K562 (cell line): ENCODE data around the gene CCDC27. TPM values are rescaled to one million over a fixed set of nuclear protein-coding genes. Genes with fewer than 3 reads are reported as not detected.
"Not testable (repeated sequence)": the region's sequence is repeated elsewhere in the genome, so short reads cannot be mapped to it uniquely, and the experiment has no call there.

Experiments
- ATAC-seq: fragments of 200-7000 bp; cut with Tn5 transposase; 3 replicates; pipeline ENCODE4 v1.9.1; 2020; ENCODE audit warnings: moderate library complexity
- BruUV-seq: library from RNA; stranded (reverse); fragments of 400-500 nt; replicated peaks from 2 replicates; lab custom pipeline; 2021; lab: Mats Ljungman, UMichigan
- CTCF ChIA-PET: fragments of 300-600 bp; formaldehyde crosslinking; extraction: SDS; loops from one replicate; lab custom pipeline; 2021; ENCODE audit warnings: low intra/inter-chr PET ratio; lab: Yijun Ruan, JAX
- POLR2A ChIA-PET: fragments of 300-600, 350-650 bp; sonication (Branson Sonifier 250); formaldehyde crosslinking; extraction: SDS; loops from one replicate; lab custom pipeline; 2021; ENCODE audit warnings: antibody characterized with exemption, inconsistent platforms; lab: Yijun Ruan, JAX
- DNase-seq, 4 experiments: peaks; one replicate each; pipeline versions ENCODE4 v3.0.0 to v3.0.0-alpha.2; 2011 to 2018; ENCODE audit warnings: low spot score in 3 of 4, mixed read lengths in 3 of 4; ENCODE audit errors: extremely low read depth in 1 of 4
- FAIRE-seq: peaks from 2 replicates; lab custom pipeline; 2011; peaks lifted over from hg19 to GRCh38; lab: Jason Lieb, UNC
- H2AFZ ChIP-seq: 2 replicates; pipeline ENCODE4 v1.6.0; 2011; ENCODE audit warnings: low read depth, low read length, control low read depth, inconsistent platforms
- H3K27ac ChIP-seq: fragments of 200-600 bp; 3 replicates; pipeline ENCODE4 v1.8.0; 2011; ENCODE audit warnings: low read depth, mild to moderate bottlenecking, control low read depth, inconsistent platforms, low read length, moderate library complexity, mixed read lengths; ENCODE audit errors: extremely low read depth
- H3K27me3 ChIP-seq, 2 experiments: fragments of 300-600 bp in 1 of 2; 2 replicates in 1 of 2; 3 replicates in 1 of 2; pipeline versions ENCODE4 v1.6.0 to v1.8.0; 2011; ENCODE audit warnings: inconsistent platforms in 2 of 2, low read length in 2 of 2, mild to moderate bottlenecking in 1 of 2, mixed read lengths in 1 of 2, moderate library complexity in 1 of 2; ENCODE audit not compliant: control insufficient read depth in 2 of 2, insufficient read depth in 2 of 2
- H3K36me3 ChIP-seq: fragments of 300-600 bp; 3 replicates; pipeline ENCODE4 v1.8.0; 2011; ENCODE audit warnings: mild to moderate bottlenecking, low read length, inconsistent platforms; ENCODE audit not compliant: control insufficient read depth, insufficient read depth
- H3K4me1 ChIP-seq, 2 experiments: fragments of 200-600 bp in 1 of 2; replicated peaks in 1 of 2; 2 replicates in 1 of 2; 3 replicates in 1 of 2; pipeline versions ENCODE4 v1.5.1 to v1.8.0; 2011; ENCODE audit warnings: inconsistent platforms in 2 of 2, low read length in 2 of 2, mild to moderate bottlenecking in 1 of 2, mixed read lengths in 1 of 2, moderate library complexity in 1 of 2; ENCODE audit not compliant: control insufficient read depth in 2 of 2, insufficient read depth in 2 of 2
- H3K4me2 ChIP-seq: 2 replicates; pipeline ENCODE4 v1.6.1; 2011; ENCODE audit warnings: low read length, control low read depth, inconsistent platforms, mixed read lengths; ENCODE audit not compliant: insufficient read depth
- H3K4me3 ChIP-seq: fragments of 200-600 bp; sonication (generic), shearing (Covaris generic); 2 replicates; pipeline ENCODE4 v1.5.1; 2016; ENCODE audit warnings: control low read depth, inconsistent platforms
- H3K79me2 ChIP-seq: fragments of 200-600 bp; 3 replicates; pipeline ENCODE4 v1.8.0; 2011; ENCODE audit warnings: low read length, inconsistent platforms; ENCODE audit not compliant: control insufficient read depth, insufficient read depth
- H3K9ac ChIP-seq, 2 experiments: 2 replicates each; pipeline versions ENCODE4 v1.6.0 to v1.6.1; 2011; ENCODE audit warnings: low read depth in 2 of 2, low read length in 2 of 2, control low read depth in 1 of 2, inconsistent platforms in 1 of 2, mild to moderate bottlenecking in 1 of 2, mixed read lengths in 1 of 2; ENCODE audit not compliant: insufficient read depth in 1 of 2
- H3K9me1 ChIP-seq: one replicate; pipeline ENCODE4 v1.6.0; 2011; ENCODE audit warnings: inconsistent platforms, mild to moderate bottlenecking, low read length, moderate library complexity; ENCODE audit not compliant: control insufficient read depth, insufficient read depth
- H3K9me3 ChIP-seq: replicated peaks from 2 replicates; pipeline ENCODE4 v1.5.1; 2011; ENCODE audit warnings: low read depth, low read length, inconsistent platforms; ENCODE audit not compliant: control insufficient read depth, insufficient read depth
- H4K20me1 ChIP-seq: replicated peaks from 2 replicates; pipeline ENCODE4 v1.6.1; 2011; ENCODE audit warnings: low read length, inconsistent platforms, mixed read lengths; ENCODE audit not compliant: control insufficient read depth, insufficient read depth
- ELF1 ChIP-seq: fragments of 200-800 bp; sonication (Bioruptor generic); IDR thresholded peaks from 2 replicates; pipeline ENCODE4 v1.6.1; 2016; ENCODE audit warnings: missing genetic modification characterization, missing compliant biosample characterization
- ETV5 ChIP-seq: sonication (generic); formaldehyde crosslinking; IDR thresholded peaks from 2 replicates; pipeline ENCODE4 v1.4.0; 2020; ENCODE audit warnings: low read depth, mild to moderate bottlenecking, missing genetic modification reagents
- GATAD2A ChIP-seq: fragments of 450-650 bp; IDR thresholded peaks from 2 replicates; pipeline ENCODE4 v1.6.1; 2017
- RBBP5 ChIP-seq: fragments of 200-600 bp; sonication (generic); IDR thresholded peaks from 2 replicates; pipeline ENCODE4 v1.6.1; 2012; ENCODE audit warnings: borderline replicate concordance, mild to moderate bottlenecking, low read length, control low read depth, inconsistent platforms; ENCODE audit not compliant: insufficient read depth, poor library complexity, severe bottlenecking
- ZNF316 ChIP-seq: fragments of 450-650 bp; IDR thresholded peaks from 2 replicates; pipeline ENCODE4 v1.6.1; 2016
- ZNF589 ChIP-seq: fragments of 200-800 bp; sonication (Bioruptor generic); IDR thresholded peaks from 2 replicates; pipeline ENCODE4 v1.6.1; 2016; ENCODE audit warnings: low read depth, missing genetic modification characterization, missing compliant biosample characterization
- WGBS: fragments of 100-300 bp; shearing (Covaris generic); methylation state at CpG from one replicate; pipeline ENCODE4 v1.1.6; 2016; ENCODE audit warnings: low coverage, mixed read lengths; ENCODE audit not compliant: insufficient coverage; ENCODE audit errors: missing lambda C conversion rate; 5-methylcytosine and 5-hydroxymethylcytosine counted together
- in situ Hi-C: fragments of 300-500 bp; cut with MboI; formaldehyde crosslinking; loops from 4 replicates; pipeline ENCODE4 v1.15.0; 2018; ENCODE audit warnings: inconsistent platforms, mixed read lengths
- intact Hi-C: fragments of 100-400 bp; cut with micrococcal nuclease; formaldehyde crosslinking; loops from 2 replicates; pipeline ENCODE4 v1.14.2; 2022
- polyA plus RNA-seq, 8 experiments: library from polyadenylated mRNA; depleted of rRNA in 4 of 8; stranded (reverse) in 5 of 8; unstranded in 3 of 8; fragments of >200 nt; fragmentation: Nextera tagmentation in 2 of 8; fragmentation: Illumina TruSeq in 1 of 8; extraction: Ambion mirVana in 2 of 8; extraction: Trizol in 1 of 8; gene quantifications; 2 replicates each; pipeline versions ENCODE4 v1.2.1 to v1.2.3, GENCODE V29; 2011 to 2014; ENCODE audit warnings: inconsistent platforms in 1 of 8, missing spikeins in 1 of 8
- total RNA-seq, 7 experiments: library from RNA; depleted of rRNA in 6 of 7; stranded (reverse); fragments of >200 nt in 6 of 7; fragmentation: Illumina TruSeq in 2 of 7; extraction: Trizol in 2 of 7; gene quantifications; 2 replicates each; pipeline versions ENCODE4 v1.2.1 to v1.2.3, GENCODE V29; 2011 to 2021; ENCODE audit warnings: low replicate concordance in 1 of 7
- TF ChIP-seq, protein P1 (sequence below): fragments of 450-650 bp; IDR thresholded peaks from 2 replicates; pipeline ENCODE4 v1.6.1; 2016; ENCODE audit warnings: antibody characterized with exemption
- TF ChIP-seq, protein P2 (sequence below): fragments of 200-800 bp; sonication (Bioruptor generic); IDR thresholded peaks from 2 replicates; pipeline ENCODE4 v1.6.1; 2017; ENCODE audit warnings: missing genetic modification characterization, missing compliant biosample characterization
- TF ChIP-seq, protein P3 (sequence below), 2 experiments: fragments of 200-800 bp in 1 of 2; sonication (Bioruptor generic) in 1 of 2; sonication (generic) in 1 of 2; formaldehyde crosslinking in 1 of 2; IDR thresholded peaks in 1 of 2; conservative IDR thresholded peaks in 1 of 2; 2 replicates each; pipeline versions ENCODE4 v1.5.0 to v1.6.1; 2016 to 2020; ENCODE audit warnings: missing compliant biosample characterization in 1 of 2, missing genetic modification characterization in 1 of 2, missing genetic modification reagents in 1 of 2
- TF ChIP-seq, protein P4 (sequence below), 2 experiments: fragments of 450-650 bp; conservative IDR thresholded peaks; 2 replicates each; pipeline ENCODE4 v1.6.1; 2017; ENCODE audit warnings: mild to moderate bottlenecking in 2 of 2, moderate library complexity in 2 of 2

CCDC27 gene
- total and polyA plus RNA-seq, 9 of the 15 experiments (the other 6 are each of a cell fraction or from before 2014, with no cell fraction given): 0.01 to 0.04 TPM; not detected in 7

DNA sequence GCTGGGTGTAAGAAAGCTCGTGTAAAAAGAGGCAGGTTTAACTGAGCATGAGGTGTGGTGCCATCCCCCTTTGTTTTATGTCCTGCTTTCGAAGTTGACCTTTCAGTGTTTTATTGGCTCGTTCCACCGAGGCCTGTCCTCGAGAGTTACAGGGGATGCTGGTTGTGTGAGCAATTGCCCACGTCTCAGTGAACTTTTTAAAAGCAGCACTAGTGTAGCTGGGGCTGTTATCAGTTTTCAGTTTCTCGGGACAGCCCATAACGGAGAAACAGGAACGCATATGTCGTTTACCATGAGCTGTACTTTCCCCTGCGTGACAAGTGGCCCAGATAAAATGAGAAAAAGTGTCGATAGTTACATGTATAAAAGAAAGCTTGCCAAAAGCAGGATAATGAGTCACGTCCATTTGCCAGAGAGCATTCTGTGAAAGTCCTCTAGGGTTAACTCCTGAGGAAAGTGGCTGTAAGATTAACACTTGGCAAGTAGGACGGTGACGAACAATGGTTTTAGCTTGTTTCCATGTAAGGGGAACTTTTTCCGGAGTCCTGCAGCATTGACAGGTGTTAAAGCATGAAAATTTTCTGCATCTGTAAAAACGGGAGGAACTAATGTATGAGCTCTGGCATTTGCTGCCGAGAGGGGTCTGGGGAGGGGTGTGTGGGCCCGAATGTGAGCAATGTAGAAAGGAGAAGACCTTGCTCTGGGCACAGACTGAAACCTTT lies 51.8 kb downstream of the CCDC27 start (continued):
- TF ChIP-seq ETV5 (CRISPR knock-in tag) (0 out of 2 replicates have a peak, but pooled peaks have one; percentile 44), ZNF589 (CRISPR knock-in tag) (peak; percentile 94), GATAD2A (0 out of 2 replicates have a peak, but pooled peaks have one; percentile 53)
- TF ChIP-seq, protein P1, sequence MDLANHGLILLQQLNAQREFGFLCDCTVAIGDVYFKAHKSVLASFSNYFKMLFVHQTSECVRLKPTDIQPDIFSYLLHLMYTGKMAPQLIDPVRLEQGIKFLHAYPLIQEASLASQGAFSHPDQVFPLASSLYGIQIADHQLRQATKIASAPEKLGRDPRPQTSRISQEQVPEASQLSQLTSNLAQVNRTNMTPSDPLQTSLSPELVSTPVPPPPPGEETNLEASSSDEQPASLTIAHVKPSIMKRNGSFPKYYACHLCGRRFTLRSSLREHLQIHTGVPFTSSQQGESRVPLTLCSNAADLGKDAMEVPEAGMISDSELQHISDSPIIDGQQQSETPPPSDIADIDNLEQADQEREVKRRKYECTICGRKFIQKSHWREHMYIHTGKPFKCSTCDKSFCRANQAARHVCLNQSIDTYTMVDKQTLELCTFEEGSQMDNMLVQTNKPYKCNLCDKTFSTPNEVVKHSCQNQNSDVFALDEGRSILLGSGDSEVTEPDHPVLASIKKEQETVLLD: 0 out of 2 replicates have a peak, but pooled peaks have one; percentile 15
- TF ChIP-seq, protein P2, sequence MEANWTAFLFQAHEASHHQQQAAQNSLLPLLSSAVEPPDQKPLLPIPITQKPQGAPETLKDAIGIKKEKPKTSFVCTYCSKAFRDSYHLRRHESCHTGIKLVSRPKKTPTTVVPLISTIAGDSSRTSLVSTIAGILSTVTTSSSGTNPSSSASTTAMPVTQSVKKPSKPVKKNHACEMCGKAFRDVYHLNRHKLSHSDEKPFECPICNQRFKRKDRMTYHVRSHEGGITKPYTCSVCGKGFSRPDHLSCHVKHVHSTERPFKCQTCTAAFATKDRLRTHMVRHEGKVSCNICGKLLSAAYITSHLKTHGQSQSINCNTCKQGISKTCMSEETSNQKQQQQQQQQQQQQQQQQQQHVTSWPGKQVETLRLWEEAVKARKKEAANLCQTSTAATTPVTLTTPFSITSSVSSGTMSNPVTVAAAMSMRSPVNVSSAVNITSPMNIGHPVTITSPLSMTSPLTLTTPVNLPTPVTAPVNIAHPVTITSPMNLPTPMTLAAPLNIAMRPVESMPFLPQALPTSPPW: peak; percentile 28; the same call in 1 of the 2 replicates
- TF ChIP-seq, all 486 proteins: peak for 38

DNA sequence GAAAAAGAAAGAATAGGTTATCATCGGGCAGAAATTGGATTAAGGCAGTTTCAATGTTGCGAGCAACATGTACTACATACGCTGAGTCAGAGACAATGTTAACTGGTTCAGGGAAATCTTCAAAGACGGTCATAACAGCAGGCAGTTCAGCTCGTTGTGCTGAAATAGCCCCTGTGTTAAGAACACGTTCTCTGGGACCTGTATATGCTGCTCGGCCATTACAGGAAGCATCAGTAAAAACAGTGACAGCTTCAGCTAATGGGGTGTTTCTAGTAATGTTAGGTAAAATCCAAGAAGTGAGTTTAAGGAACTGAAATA lies 52.3 kb downstream of the CCDC27 start:
- H3K9me3 ChIP-seq, H4K20me1 ChIP-seq, H3K27me3 ChIP-seq, H3K36me3 ChIP-seq, BruUV-seq, FAIRE-seq, CTCF ChIA-PET, H3K79me2 ChIP-seq, H3K9me1 ChIP-seq, in situ Hi-C loops: not testable (repeated sequence)
- Histone ChIP-seq H3K4me3 (0 out of 2 replicates have a peak overlapping the region, but pooled peaks have one; percentile 6), H3K4me2 (peak overlapping the region; percentile 62), H2AFZ (peak overlapping the region; percentile 99), H3K9ac (peak overlapping the region; percentile 56 to 64; a peak in 3 of 4 replicates), H3K4me1 (peaks cover 13 to 32% of the 10 kb centered on the region in 2 experiments), H3K27ac (peak overlapping the region; percentile 76)
- intact Hi-C loops: loop anchor here (2.0 kb wide), 1 partner anchor 30 kb away; no protein-coding TSS in a partner anchor
- POLR2A ChIA-PET: interaction anchor here (0.6 to 1.6 kb wide), 7 partner anchors 11 to 95 kb away, joined by 3 to 10 read pairs (median 4); no protein-coding TSS in a partner anchor
- peak in 1 of 4 experiments; percentile 66 for DNase-seq
- WGBS: 4% methylated on average over 7 of the region's 7 CpGs
- ATAC-seq: peak; percentile 67
- TF ChIP-seq, protein P3, sequence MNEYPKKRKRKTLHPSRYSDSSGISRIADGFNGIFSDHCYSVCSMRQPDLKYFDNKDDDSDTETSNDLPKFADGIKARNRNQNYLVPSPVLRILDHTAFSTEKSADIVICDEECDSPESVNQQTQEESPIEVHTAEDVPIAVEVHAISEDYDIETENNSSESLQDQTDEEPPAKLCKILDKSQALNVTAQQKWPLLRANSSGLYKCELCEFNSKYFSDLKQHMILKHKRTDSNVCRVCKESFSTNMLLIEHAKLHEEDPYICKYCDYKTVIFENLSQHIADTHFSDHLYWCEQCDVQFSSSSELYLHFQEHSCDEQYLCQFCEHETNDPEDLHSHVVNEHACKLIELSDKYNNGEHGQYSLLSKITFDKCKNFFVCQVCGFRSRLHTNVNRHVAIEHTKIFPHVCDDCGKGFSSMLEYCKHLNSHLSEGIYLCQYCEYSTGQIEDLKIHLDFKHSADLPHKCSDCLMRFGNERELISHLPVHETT (CRISPR knock-in tag; conservative IDR thresholded peaks at IDR 0.05 in 1 of 2, IDR thresholded peaks at IDR 0.05 in 1 of 2): peak in 1 of 2 experiments; percentile 42; a peak in 1 of 4 replicates
- 0 out of 2 replicates have a peak, but pooled peaks have one; percentile 15 for TF ChIP-seq ELF1 (tag)
- TF ChIP-seq, protein P4, sequence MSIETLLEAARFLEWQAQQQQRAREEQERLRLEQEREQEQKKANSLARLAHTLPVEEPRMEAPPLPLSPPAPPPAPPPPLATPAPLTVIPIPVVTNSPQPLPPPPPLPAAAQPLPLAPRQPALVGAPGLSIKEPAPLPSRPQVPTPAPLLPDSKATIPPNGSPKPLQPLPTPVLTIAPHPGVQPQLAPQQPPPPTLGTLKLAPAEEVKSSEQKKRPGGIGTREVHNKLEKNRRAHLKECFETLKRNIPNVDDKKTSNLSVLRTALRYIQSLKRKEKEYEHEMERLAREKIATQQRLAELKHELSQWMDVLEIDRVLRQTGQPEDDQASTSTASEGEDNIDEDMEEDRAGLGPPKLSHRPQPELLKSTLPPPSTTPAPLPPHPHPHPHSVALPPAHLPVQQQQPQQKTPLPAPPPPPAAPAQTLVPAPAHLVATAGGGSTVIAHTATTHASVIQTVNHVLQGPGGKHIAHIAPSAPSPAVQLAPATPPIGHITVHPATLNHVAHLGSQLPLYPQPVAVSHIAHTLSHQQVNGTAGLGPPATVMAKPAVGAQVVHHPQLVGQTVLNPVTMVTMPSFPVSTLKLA (conservative IDR thresholded peaks at IDR 0.05): 0 out of 4 replicates have a peak, but pooled peaks of 1 of the 2 experiments have one; percentile 4
- TF ChIP-seq RBBP5: peak; percentile 6
- peak; percentile 61 for TF ChIP-seq ZNF316
